Putamen (tissue), 1 donor: ENCODE measurements around the gene ANKRD7.
"Not testable (repeated sequence)": the region's sequence is repeated elsewhere in the genome, so short reads cannot be mapped to it uniquely, and the experiment has no call there.

ENCODE experiments used
- DNase-seq: peaks from one replicate; pipeline ENCODE4 v3.0.0-alpha.2; 2016; ENCODE audit warnings: low spot score

The ANKRD7 gene

GRCh38 chr7:118233799-118234198 lies 9.3 kb downstream of the ANKRD7 start:
- no peak for DNase-seq

DNA sequence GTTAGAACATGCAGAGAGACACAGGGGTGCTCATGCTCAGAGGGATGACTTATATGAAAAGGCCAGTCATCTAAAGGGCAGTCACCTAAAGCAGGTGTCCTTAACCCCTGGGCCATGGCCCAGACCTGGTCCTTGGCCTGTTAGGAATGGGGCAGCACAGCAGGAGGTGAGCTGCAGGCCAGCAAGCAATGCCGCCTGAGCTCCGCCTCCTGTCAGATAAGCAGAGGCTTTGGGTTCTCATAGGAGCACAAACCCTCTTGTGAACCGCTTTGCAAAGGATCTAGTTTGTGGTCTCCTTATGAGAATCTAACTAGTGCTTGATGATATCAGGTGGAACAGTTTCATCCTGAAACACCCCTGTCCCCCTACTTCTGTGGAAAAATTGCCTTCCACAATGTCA lies 14.5 kb downstream of the ANKRD7 start:
- no peak for DNase-seq

DNA sequence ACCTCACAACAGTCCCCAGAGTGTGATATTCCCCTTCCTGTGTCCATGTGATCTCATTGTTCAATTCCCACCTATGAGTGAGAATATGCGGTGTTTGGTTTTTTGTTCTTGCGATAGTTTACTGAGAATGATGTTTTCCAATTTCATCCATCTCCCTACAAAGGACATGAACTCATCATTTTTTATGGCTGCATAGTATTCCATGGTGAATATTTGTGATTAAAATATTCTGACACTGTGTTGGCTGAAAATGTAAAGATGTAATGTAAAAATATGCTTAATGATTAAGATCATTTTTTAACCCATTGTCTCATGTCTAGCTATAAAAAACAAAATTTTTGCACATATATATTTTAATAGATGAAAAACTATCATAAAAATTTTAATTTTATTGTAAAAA lies 15.8 kb downstream of the ANKRD7 start:
- DNase-seq = not testable (repeated sequence)

DNA sequence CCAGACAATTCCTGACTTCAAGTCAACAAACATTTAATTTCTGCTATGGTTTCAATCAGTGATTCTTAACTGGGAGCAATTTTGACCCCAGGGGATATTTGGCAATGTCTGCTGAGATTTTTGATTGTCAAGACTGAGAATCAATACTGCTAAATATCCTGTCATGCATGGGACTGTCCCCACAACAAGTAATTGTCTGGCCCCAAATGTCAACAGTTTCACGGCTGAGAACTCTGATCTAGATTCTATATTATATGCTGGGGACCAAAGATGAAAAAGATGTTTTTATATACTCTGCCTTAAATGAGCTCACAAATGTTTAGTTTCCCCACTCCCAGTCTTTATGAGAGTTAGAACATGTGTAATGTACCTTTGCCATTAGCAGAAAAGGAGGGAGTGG lies 19.2 kb downstream of the ANKRD7 start:
- DNase-seq = no peak

GRCh38 chr7:118245267-118246040 lies 20.9 kb downstream of the ANKRD7 start:
- no peak for DNase-seq

- DNase-seq = no peak
These were observed 26.5 kb downstream of the ANKRD7 start for GRCh38 chr7:118250860-118251494.

- DNase-seq = no peak
These were observed 27.6 kb downstream of the ANKRD7 start for GRCh38 chr7:118252087-118252486.

GRCh38 chr7:118259115-118259514 lies 34.6 kb downstream of the ANKRD7 start:
- no peak for DNase-seq

DNA sequence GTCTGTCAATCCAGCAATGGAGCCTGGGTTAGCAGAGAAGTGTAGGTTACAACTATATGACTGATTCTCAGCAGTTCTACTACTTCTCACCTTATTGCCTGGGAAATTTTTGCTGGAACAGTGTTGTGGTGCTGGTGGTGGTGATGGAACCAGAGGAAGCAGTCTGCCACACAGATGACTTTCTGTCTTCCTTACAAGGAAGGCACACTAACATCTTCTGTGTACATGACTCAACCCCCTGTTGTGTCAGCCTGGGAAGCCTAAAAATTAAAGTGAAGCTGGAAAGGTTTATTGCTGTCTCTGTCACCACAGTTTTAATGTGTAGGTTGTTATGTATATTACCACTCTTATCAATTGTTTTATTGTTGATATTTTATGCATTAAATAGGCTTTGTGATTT lies 40.3 kb downstream of the ANKRD7 start:
- no peak for DNase-seq

DNA sequence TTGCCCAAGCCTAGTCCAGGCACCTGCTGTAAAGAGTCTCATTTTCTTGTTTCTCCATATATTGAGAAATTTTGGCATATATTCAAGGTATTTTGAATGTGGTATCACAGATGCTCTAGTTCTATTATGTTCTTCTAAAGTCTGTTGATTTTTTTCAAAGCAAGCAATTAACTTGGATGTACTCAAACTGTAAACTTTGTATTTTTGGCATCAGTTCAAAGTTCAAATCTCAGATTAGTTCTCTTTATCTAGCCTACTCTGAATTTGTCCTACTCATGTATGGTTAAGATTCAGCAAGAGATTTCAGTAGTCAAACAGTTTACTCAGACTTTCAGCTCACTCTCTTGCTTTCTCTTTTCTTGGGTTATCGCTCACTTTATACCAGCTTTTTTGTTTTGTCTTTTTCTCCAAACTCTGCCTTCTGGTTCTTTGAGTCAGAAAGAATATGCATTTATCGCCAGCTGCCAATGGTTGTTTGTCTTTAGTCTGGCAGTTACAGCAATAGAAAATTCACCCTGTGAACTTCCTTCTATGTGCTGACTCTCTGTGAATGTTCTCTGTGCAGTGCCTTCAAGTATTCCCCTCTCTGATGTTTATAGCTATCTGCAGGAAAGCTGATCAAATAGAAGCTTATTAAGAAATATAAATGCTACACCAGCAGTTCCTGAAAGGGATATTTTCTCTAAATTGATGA lies 56.0 kb downstream of the ANKRD7 start:
- no peak for DNase-seq

DNA sequence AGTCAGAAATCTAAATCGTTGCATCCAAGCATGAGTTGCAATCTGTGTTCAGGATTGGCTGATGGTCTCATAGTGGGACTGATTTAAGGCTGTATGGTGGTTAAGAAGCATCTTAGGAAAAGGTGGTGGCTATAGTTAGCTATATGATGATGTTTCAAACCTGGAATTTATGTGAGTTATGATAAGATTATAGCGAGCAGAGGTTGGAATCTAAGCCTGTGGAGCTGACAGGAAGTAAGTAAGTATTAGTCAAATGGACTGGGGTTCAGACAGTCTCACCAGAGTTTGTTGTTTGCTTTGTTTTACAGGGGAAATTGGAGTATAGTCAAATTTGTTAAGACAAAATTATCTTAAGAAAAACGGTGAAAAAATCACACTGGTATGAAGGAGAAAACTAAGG lies 56.7 kb downstream of the ANKRD7 start:
- DNase-seq = no peak

DNA sequence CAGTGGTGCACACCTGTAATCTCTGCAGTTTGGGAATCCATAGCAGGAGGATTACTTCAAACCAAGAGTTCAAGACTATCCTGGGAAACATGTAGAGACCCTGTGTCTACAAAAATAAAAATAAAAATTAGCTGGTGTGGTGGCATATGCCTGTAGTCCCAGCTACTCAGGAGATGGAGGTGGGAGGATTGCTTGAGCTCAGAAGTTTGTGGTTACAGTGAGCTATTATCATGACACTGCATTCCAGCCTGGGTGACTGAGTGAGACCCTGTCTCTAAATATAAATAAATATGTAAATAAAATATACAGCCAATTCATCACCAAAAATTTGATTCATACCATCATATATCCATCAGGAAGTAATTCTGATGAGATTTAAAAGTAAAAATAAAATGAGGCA lies 60.9 kb downstream of the ANKRD7 start:
- no peak for DNase-seq

DNA sequence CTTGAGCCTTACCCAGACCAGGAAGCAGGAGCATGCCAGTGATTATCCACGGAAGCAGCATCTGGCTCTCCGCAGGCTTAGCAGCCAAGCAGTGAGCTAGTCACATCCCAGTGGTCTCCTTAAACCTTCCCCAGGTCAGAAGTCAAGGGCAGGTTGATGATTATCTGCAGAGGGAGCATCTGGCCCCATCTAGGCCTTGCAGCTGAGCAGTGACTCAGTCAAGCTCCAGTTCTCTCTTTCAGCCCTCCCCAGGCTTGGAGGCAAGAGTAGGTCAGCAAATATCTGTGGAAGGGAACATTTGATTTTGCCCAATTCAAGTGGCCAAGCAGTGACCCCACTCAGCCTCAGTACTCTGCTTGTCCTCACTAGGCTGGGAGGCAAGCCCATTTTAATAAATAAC lies 61.6 kb downstream of the ANKRD7 start:
- DNase-seq = no peak

DNA sequence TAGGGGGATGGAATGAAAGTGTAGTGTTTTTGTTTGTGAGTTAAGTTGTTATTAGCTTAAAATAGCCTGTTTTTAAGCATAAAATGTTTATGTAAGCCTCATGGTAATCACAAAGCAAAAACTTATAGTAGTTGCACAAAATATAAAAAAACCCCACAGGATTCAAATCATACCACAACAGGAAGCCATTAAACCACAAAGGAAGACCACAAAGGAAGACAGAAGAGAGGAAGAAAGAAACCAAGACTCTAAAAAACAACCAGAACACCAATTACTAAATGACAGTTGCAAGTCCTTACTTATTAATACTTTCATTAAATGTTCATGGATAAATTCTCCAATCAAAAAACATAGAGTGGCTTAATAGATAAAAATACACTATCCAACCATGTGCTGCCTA lies 63.6 kb downstream of the ANKRD7 start:
- DNase-seq = no peak

DNA sequence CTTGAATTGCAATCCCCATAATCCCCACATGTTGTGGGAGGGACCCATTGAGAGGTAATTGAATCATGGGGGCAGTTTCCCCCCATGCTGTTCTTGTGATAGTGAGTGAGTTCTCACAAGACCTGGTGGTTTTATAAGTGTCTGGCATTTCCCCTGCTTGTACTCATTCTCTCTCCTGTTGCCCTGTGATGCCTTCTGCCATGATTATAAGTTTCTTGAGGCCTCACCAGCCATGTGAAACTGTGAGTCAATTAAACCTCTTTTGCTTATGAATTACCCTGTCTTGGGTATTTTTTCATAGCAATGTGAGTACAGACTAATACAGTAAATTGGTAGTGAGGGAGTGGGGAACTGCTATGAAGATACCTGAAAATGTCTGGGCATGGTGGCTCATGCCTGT lies 65.0 kb downstream of the ANKRD7 start:
- no peak for DNase-seq
